Measurements from ENCODE around the gene LEMD3. TPM values are rescaled to one million over a fixed set of nuclear protein-coding genes. Genes with fewer than 3 reads are reported as not detected.

The LEMD3 gene
- total RNA-seq, 2 experiments from 2014 or later, result 67.1 to 68.8 TPM

DNA sequence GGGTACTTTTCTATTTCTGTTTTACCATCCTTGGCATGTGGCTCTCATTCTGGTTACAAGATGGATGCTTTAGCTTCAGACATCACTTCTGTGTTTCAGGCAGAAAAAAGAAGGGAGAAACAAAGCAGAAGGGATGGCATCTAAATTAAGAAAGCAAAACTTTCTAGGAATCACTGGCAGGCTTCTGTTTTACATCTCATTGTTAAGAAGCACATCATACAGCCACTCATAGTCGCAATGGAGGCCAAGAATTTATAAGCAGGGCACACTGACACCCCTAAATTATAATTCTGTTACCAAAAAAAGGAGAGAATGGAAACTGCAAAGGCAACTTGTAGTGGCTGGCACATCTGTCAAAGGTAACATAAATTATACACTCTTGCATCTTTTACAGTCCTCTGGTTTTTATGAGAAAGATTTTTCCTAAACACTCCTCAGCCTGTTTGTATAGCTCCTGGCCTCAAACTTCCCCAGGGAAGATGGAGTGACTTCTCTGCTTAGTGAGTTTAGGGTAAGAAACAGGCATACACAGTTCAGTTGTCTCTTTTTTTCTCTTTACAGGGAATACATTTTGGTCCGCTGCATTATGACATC is 22.0 kb upstream of the LEMD3 start:
- Histone ChIP-seq H3K4me1 (ENCODE audit: insufficient read depth, low read length) (no peaks in the 10 kb centered on the region), H3K27me3 (ENCODE audit: control insufficient read depth in 1 of 2, insufficient read depth in 2 of 2, low read length in 2 of 2) (peaks cover 6 to 8% of the 10 kb centered on the region in 2 experiments), H3K9me3 (ENCODE audit: control insufficient read depth in 1 of 2, insufficient read depth in 1 of 2, low read length in 2 of 2) (no peaks in the 10 kb centered on the region), H3K4me3 (ENCODE audit: low read length) (no peak overlapping the region), H3K36me3 (ENCODE audit: insufficient read depth, low read length) (no peaks in the 10 kb centered on the region), H3K27ac (ENCODE audit: low read depth in 1 of 2, low read length in 2 of 2) (no peak overlapping the region)
- Mint-ChIP-seq H3K9me3 (no peaks in the 10 kb centered on the region), H3K4me1 (ENCODE audit: low read depth) (no peaks in the 10 kb centered on the region), H3K4me3 (no peak overlapping the region), H3K36me3 (ENCODE audit: low read depth) (no peaks in the 10 kb centered on the region), H3K27ac (no peak overlapping the region), H3K27me3 (peaks cover 34% of the 10 kb centered on the region)
- TF ChIP-seq, protein P1, sequence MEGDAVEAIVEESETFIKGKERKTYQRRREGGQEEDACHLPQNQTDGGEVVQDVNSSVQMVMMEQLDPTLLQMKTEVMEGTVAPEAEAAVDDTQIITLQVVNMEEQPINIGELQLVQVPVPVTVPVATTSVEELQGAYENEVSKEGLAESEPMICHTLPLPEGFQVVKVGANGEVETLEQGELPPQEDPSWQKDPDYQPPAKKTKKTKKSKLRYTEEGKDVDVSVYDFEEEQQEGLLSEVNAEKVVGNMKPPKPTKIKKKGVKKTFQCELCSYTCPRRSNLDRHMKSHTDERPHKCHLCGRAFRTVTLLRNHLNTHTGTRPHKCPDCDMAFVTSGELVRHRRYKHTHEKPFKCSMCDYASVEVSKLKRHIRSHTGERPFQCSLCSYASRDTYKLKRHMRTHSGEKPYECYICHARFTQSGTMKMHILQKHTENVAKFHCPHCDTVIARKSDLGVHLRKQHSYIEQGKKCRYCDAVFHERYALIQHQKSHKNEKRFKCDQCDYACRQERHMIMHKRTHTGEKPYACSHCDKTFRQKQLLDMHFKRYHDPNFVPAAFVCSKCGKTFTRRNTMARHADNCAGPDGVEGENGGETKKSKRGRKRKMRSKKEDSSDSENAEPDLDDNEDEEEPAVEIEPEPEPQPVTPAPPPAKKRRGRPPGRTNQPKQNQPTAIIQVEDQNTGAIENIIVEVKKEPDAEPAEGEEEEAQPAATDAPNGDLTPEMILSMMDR (IDR thresholded peaks at IDR 0.05), result no peak
- CTCF ChIA-PET, result no interaction called here
- intact Hi-C loops (cut with DNase I, micrococcal nuclease), result no loop called here
- ATAC-seq (ENCODE audit: poor library complexity) (no peak), DNase-seq (no peak)
- POLR2A ChIA-PET, result no interaction called here

DNA sequence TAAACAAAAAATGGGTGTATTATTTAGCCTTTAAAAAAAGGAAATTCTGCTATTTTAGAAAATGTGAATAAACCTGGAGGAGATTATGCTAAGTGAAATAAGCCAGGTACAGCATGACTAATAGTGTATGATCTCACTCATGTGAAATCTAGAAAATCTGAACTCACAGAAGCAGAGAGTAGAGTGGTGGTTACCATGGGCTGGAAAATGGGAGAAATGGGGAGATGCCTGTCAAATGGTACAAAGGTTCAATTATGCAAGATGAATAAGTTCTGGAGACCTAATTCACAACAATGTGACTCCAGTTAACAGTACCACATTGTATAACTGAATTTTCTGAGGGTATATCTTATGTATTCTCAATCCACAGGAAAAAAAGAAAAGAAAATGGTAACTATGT is 17.4 kb upstream of the LEMD3 start:
- Mint-ChIP-seq H3K4me3 (no peak overlapping the region), H3K36me3 (ENCODE audit: low read depth) (no peaks in the 10 kb centered on the region)

DNA sequence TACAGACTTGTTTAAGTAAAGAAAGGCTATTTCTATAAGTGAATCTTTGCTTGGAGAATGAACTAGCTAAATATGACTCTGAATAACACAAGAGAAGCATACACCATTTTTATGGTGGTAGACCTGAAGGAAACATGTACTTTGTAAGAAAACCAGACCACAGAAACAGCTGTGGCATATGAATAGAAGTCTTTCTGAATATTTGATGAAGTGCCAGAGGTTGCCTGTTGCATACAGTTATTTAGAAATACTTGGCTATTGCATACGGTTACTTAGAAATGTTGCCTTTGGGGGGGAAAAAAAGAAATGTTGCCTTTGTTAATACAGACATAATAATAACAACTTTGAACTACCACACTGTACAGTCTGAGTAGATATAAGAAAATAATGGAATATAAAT is 16.8 kb upstream of the LEMD3 start:
- Mint-ChIP-seq H3K27ac (no peak overlapping the region), H3K9me3 (no peaks in the 10 kb centered on the region), H3K36me3 (ENCODE audit: low read depth) (no peaks in the 10 kb centered on the region), H3K4me3 (no peak overlapping the region), H3K27me3 (peaks cover 18% of the 10 kb centered on the region), H3K4me1 (ENCODE audit: low read depth) (peaks cover 10% of the 10 kb centered on the region)
- Histone ChIP-seq H3K4me3 (ENCODE audit: low read length) (no peak overlapping the region), H3K27ac (ENCODE audit: low read depth in 1 of 2, low read length in 2 of 2) (no peak overlapping the region), H3K9me3 (ENCODE audit: control insufficient read depth in 1 of 2, insufficient read depth in 1 of 2, low read length in 2 of 2) (no peaks in the 10 kb centered on the region), H3K4me1 (ENCODE audit: insufficient read depth, low read length) (peaks cover 11% of the 10 kb centered on the region), H3K27me3 (ENCODE audit: control insufficient read depth in 1 of 2, insufficient read depth in 2 of 2, low read length in 2 of 2) (peaks cover 3 to 6% of the 10 kb centered on the region in 2 experiments), H3K36me3 (ENCODE audit: insufficient read depth, low read length) (no peaks in the 10 kb centered on the region)
- TF ChIP-seq, protein P1 (IDR thresholded peaks at IDR 0.05), result no peak
- DNase-seq (no peak), ATAC-seq (ENCODE audit: poor library complexity) (no peak)
- ChIA-PET CTCF (no interaction called here), POLR2A (no interaction called here)
- intact Hi-C loops (cut with DNase I, micrococcal nuclease), result no loop called here

More for the DNA sequence above, 17.4 kb upstream of the LEMD3 start:
- Histone ChIP-seq H3K4me1 (ENCODE audit: insufficient read depth, low read length) (peaks cover 11% of the 10 kb centered on the region), H3K4me3 (ENCODE audit: low read length) (no peak overlapping the region), H3K27me3 (ENCODE audit: control insufficient read depth in 1 of 2, insufficient read depth in 2 of 2, low read length in 2 of 2) (peaks cover 3 to 6% of the 10 kb centered on the region in 2 experiments), H3K36me3 (ENCODE audit: insufficient read depth, low read length) (no peaks in the 10 kb centered on the region), H3K27ac (ENCODE audit: low read depth in 1 of 2, low read length in 2 of 2) (no peak overlapping the region), H3K9me3 (ENCODE audit: control insufficient read depth in 1 of 2, insufficient read depth in 1 of 2, low read length in 2 of 2) (no peaks in the 10 kb centered on the region)
- POLR2A ChIA-PET, result no interaction called here
- Mint-ChIP-seq H3K27ac (no peak overlapping the region), H3K27me3 (peaks cover 18% of the 10 kb centered on the region), H3K9me3 (no peaks in the 10 kb centered on the region), H3K4me1 (ENCODE audit: low read depth) (peaks cover 10% of the 10 kb centered on the region)
- intact Hi-C loops (cut with DNase I, micrococcal nuclease), result no loop called here
- ATAC-seq (ENCODE audit: poor library complexity) (no peak), DNase-seq (no peak)
- TF ChIP-seq, protein P1 (IDR thresholded peaks at IDR 0.05), result no peak
- CTCF ChIA-PET, result no interaction called here
